IgD-negative memory B cell (primary cell): ENCODE data around the gene RGS12. TPM values are rescaled to one million over a fixed set of nuclear protein-coding genes. Genes with fewer than 3 reads are reported as not detected.

ENCODE experiments used
- H3K27ac Mint-ChIP-seq, 3 donors: one replicate each; pipeline ENCODE4 v1.8.0; 2020 to 2022; ENCODE audit warnings: mild to moderate bottlenecking in 3 of 3, mixed read lengths in 3 of 3, moderate library complexity in 1 of 3
- H3K27me3 Mint-ChIP-seq: one replicate; pipeline ENCODE4 v1.8.0; 2021; ENCODE audit warnings: mixed read lengths
- H3K36me3 Mint-ChIP-seq: one replicate; pipeline ENCODE4 v1.8.0; 2020; ENCODE audit warnings: mild to moderate bottlenecking, mixed read lengths
- H3K4me1 Mint-ChIP-seq, 3 donors: one replicate each; pipeline ENCODE4 v1.8.0; 2020 to 2022; ENCODE audit warnings: mixed read lengths in 3 of 3, mild to moderate bottlenecking in 1 of 3
- H3K4me3 Mint-ChIP-seq, 4 donors: one replicate each; pipeline ENCODE4 v1.8.0; 2020 to 2022; ENCODE audit warnings: mild to moderate bottlenecking in 4 of 4, mixed read lengths in 4 of 4, moderate library complexity in 3 of 4
- H3K9me3 Mint-ChIP-seq, 3 donors: one replicate each; pipeline ENCODE4 v1.8.0; 2020 to 2021; ENCODE audit warnings: mixed read lengths in 3 of 3, mild to moderate bottlenecking in 1 of 3
- polyA plus RNA-seq: library from polyadenylated mRNA; unstranded; fragments of 300-500 nt; fragmentation: Illumina TruSeq; gene quantifications from one replicate; pipeline ENCODE4 v1.2.3, GENCODE V29; 2021

RGS12 gene
- polyA plus RNA-seq, 1 donor from 2014 or later, result 0.81 TPM

DNA sequence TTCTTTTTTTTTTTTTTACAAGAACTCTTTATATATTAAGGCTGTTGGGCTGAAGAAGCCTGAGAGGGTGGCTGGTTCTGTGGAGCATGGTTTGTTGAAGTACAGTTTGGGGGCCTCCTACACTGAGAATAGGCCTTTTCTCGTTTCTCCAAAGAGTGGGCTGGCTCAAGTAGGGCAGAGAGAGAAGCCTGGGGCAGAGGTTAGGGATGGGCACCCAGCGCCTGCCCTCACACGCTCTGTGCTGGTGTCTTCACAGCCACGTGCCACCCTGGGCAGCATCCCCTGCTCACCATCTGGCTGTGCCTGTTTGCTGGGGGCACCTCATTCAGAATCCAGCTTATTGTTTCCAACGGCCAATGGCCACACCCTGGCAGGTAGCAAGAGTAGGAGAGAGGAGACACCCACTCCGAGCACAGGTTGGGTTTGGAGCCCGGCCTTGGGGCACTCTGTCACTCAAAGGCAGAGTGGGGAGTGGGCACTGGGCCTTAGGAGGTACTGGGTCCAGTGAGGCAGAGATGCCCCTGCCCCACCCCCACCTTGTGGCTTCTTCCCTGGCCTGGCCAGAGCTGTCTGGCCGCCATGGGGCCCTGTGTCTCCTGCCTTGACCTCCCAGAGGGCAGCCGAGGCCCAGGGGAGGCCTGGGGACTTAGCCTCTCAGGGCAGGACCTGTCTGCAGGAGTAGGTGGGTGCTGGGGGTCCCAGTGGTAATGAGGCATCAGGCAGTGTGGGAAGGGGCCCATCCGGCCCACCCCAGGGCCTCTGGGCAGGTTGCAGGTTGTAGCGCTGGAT lies 40.9 kb upstream of the RGS12 start:
- H3K36me3 Mint-ChIP-seq, result peaks cover 4% of the 10 kb centered on the region
- no peaks in the 10 kb centered on the region for H3K9me3 Mint-ChIP-seq
- H3K27me3 Mint-ChIP-seq, result no peaks in the 10 kb centered on the region
- H3K27ac Mint-ChIP-seq, result no peak overlapping the region
- H3K4me3 Mint-ChIP-seq, result no peak overlapping the region
- H3K4me1 Mint-ChIP-seq, result peaks cover 0 to 3% (median 3%) of the 10 kb centered on the region in 3 donors

DNA sequence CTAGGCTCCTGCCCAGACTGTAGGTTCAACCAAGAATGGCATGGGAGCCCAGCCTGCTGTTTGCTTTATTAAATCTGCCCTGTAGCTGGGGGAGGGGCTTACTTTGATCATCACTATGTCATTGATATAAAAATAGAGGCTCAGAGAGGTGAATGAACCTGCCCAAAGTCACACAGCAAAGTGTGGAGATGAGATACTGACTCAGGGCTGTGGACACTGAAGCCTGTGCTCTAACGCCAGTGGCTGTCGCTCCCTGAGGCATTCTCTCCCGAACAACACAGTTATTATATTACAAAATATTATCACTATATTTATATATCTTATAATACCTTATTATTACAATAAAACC lies 40.4 kb upstream of the RGS12 start:
- no peaks in the 10 kb centered on the region for H3K27me3 Mint-ChIP-seq
- no peak overlapping the region for H3K4me3 Mint-ChIP-seq
- H3K9me3 Mint-ChIP-seq, result no peaks in the 10 kb centered on the region
- no peak overlapping the region for H3K27ac Mint-ChIP-seq
- peaks cover 4% of the 10 kb centered on the region for H3K36me3 Mint-ChIP-seq
- peaks cover 5 to 8% (median 7%) of the 10 kb centered on the region in 3 donors for H3K4me1 Mint-ChIP-seq

DNA sequence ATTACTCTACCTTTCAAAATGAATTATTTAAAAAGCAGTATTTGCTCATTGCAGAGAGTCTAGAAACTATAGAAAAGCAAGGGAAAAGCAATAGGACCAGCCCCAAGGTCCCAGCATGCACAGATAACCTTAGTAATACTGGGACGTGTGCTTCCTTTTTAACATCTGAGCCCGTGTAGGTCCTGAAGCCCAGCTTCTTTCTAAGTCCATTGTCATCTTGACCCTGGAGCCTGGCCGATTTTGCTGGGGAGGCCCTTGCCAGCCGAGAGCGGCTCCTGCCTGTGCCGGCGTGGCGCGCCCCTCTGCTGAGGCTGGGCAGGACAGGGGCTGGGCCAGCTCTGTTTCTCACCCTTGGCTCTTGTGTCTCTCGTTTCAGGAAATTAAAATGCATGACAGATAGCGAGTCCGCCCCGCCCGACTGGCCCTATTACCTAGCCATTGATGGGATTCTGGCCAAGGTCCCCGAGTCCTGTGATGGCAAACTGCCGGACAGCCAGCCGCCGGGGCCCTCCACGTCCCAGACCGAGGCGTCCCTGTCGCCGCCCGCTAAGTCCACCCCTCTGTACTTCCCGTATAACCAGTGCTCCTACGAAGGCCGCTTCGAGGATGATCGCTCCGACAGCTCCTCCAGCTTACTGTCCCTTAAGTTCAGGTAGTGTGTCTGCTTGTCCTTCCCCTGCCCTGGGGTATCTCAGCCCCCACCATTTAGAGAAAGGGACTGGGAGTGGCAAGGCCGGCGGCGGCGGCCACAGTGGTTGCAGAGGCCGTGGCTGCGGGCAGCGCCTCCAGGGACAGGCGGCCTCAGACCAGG lies 39.8 kb upstream of the RGS12 start:
- peaks cover 11 to 14% (median 12%) of the 10 kb centered on the region in 3 donors for H3K4me1 Mint-ChIP-seq
- H3K4me3 Mint-ChIP-seq, result no peak overlapping the region
- H3K36me3 Mint-ChIP-seq, result peaks cover 4% of the 10 kb centered on the region
- no peak overlapping the region for H3K27ac Mint-ChIP-seq
- H3K9me3 Mint-ChIP-seq, result no peaks in the 10 kb centered on the region
- H3K27me3 Mint-ChIP-seq, result no peaks in the 10 kb centered on the region

DNA sequence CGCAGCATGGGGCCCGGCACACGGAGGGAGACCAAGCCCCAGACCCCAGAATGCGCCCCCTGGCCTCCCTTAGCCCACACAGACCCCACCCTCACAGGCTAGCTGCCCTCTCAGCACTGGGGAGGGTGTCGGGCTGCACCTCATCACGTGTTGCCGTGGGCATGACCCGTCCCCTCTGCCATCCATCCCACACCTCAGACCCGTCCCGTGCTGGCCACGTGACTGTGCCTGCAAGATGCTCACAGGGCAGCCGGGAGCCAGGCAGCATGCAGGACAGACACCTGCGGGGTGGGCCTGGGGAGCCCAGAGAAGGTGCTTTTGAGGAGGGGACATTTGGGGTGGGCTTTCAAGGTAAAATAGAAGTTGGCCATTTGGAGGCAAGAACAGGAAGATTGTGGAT lies 39.0 kb upstream of the RGS12 start:
- Mint-ChIP-seq H3K9me3 (no peaks in the 10 kb centered on the region), H3K4me1 (peaks cover 17 to 20% (median 17%) of the 10 kb centered on the region in 3 donors), H3K27ac (no peak overlapping the region), H3K4me3 (no peak overlapping the region), H3K36me3 (peaks cover 4% of the 10 kb centered on the region), H3K27me3 (no peaks in the 10 kb centered on the region)

DNA sequence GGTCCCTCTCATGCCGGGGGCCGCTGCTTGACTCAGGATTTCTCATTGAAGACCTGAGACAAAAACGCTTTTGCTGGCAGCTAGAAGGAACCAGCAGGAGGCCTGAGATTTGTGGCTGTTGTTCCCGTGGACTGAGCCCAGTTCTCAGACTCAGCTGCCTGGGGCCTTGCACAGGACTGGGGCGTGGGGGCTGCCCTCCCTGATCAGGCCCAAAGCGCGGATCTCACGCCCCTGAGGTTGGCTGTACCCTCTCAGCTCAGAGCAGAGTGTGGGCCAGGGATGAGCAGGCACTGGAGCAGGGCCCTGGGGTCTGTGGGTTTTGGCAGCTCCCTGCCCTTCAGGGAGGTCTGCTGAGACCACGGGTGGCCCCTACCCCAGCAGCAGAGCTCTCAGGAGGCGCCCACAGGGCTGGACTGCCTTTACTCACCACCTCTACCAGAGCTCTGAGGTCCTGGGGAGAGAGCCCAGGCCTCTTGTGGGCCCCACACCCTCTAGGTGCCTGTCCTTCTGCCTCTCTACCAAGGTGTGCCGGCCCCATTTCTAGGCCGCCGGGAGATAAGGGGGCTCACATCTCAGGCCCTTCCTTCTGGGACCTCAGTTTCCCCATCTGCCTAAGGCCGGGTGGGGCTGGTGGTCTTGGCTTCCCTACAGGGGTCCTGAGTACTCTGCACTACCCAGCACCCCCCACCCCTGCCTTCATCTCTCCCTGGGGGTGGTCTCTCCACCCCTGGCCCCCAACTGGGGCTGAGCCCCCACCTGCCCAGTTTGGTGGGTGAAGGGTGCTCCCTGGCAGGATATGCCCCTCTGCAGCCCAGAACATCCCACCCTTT lies 38.3 kb upstream of the RGS12 start:
- Mint-ChIP-seq H3K4me3 (no peak overlapping the region), H3K4me1 (peaks cover 17 to 20% (median 17%) of the 10 kb centered on the region in 3 donors), H3K27me3 (no peaks in the 10 kb centered on the region), H3K36me3 (peaks cover 4% of the 10 kb centered on the region), H3K9me3 (no peaks in the 10 kb centered on the region), H3K27ac (no peak overlapping the region)

DNA sequence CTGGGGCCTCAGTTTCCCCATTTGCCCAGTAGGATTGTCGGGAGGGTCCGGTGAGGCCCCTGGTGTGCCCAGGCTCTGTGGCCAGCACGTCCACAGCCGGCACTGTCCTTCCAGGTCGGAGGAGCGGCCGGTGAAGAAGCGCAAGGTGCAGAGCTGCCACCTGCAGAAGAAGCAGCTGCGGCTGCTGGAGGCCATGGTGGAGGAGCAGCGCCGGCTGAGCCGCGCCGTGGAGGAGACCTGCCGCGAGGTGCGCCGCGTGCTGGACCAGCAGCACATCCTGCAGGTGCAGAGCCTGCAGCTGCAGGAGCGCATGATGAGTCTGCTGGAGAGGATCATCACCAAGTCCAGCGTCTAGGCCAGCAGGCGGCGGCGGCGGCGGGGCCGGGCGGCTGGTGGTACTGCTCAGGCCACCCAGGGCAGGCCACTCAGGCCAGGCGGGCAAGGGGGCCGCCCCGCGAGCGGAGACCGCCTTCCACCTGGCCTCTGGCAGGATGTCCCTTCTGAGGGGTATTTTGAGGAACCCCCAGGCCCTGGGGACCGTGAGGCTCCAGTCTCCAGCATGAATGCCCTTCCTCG lies 37.1 kb upstream of the RGS12 start:
- H3K36me3 Mint-ChIP-seq, result peaks cover 4% of the 10 kb centered on the region
- H3K27ac Mint-ChIP-seq, result no peak overlapping the region
- H3K4me3 Mint-ChIP-seq, result no peak overlapping the region
- H3K9me3 Mint-ChIP-seq, result no peaks in the 10 kb centered on the region
- H3K4me1 Mint-ChIP-seq, result peaks cover 17 to 20% (median 17%) of the 10 kb centered on the region in 3 donors
- no peaks in the 10 kb centered on the region for H3K27me3 Mint-ChIP-seq

DNA sequence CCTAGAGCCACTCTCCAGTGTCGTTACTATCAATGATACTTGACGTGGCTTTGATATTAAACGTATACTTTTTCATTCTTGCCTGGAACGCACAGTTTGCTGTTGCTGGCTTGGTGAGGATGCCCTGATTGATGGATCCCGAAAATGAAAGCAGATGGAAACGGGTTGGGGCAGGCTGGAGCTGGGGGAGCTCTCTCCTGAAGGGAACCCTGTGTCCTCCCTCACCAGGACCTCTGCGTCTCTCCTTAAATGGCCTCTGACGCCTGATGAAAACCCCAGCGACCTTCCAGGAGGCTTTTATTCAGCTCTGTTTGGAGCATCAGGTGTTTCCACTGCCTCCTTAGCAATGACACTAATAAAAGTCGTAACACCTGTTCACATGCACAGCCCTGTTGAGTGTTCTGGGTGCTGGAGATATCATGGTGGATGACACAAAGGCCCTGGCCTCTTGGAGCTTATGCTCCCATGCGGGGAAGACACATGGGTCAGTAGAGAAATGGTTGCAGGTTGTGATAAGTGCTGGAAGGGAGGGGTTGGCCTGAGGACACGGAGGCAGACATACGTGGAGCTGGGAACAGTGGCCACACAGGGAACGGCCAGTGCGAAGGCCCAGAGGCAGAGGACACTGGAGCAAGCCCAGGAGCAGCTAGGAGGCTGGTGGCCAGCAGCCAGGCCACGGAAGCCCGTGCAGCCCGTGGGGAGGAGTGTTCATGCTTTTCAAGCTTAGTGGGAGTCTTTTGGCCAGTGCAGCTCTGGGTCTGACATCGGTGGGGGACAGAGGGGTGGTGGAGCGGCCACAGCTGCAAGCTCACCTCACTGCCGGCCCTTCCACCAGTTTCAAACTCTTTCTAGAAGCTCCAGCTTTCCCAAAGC lies 36.4 kb upstream of the RGS12 start:
- Mint-ChIP-seq H3K36me3 (peaks cover 4% of the 10 kb centered on the region), H3K9me3 (no peaks in the 10 kb centered on the region), H3K4me1 (peaks cover 17 to 20% (median 17%) of the 10 kb centered on the region in 3 donors), H3K4me3 (peak overlapping the region in 1 of 4 donors; percentile 77), H3K27ac (no peak overlapping the region), H3K27me3 (no peaks in the 10 kb centered on the region)

DNA sequence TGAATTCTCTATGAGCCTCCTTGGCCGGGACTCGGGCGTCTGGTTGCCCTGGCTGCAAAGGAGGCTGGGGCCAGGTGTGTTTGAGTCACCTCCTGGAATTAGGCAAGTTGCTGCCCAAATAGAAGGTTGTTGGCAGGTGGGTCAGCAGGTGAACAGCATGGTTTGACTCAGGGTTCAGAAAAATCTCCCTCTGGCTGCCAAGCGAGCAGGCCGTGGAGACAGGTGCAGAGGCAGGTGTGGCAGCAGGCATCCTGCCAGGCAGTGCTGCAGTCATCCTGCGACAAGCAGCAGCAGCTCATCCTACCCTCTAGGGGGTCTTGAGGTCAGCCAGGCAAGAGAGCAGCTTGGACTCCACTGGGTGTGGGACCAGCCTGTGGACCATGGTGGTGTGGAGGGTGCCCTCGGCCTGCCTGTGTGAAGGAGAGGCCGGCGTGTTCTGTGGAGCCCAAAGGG lies 35.7 kb upstream of the RGS12 start:
- Mint-ChIP-seq H3K9me3 (no peaks in the 10 kb centered on the region), H3K36me3 (peaks cover 4% of the 10 kb centered on the region), H3K27ac (peak overlapping the region in 2 of 3 donors; percentile 23 to 88), H3K4me3 (peak overlapping the region in 2 of 4 donors; percentile 59 to 91), H3K4me1 (peaks cover 17 to 20% (median 17%) of the 10 kb centered on the region in 3 donors), H3K27me3 (no peaks in the 10 kb centered on the region)

DNA sequence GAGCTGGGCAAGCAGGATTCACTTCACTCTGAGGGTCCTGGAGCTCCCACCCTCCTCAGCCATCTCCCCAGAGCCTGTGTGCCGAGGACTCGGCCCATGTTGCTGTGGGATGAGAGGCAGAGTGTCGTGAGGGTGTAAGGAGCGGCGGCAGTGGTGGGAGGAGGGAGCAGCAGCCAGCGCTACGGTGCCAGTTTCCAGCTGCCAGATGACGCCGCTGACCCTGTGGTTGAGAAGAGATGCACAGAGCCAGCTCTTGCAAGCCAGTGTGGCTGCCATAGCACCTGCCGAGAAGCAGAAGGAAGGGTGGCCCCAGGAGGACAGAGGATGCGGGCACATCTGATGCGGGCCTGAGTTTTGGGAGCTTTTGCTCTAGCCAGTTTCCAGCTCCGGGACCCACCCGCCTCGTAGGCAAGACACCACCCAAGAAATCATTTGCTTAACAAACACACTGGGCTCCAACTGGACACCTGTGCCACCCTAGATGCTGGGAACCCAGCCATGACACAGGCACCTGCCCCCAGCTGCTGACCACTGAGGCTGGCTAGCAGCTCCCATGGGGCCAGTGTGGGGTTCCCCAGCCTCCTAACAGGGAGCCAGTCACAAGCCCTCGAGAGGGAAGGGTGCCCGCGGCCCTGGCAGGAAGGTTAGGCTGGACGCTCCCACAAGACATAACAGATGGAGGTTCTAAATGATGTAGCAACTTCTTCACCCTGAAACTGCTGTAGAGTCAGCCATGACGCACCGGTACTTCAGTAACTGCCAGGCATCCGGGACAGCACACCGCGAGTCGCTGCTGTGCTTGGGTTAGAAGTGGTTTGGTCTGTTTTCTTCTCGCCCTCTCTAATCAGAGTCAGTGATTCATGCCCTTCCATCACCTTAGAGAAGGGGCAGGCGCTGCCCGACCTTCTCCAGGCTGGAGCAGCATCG lies 35.0 kb upstream of the RGS12 start:
- peak overlapping the region; percentile 24 to 91 (median 73) for H3K4me3 Mint-ChIP-seq
- H3K27ac Mint-ChIP-seq, result peak overlapping the region; percentile 23 to 88 (median 62)
- H3K36me3 Mint-ChIP-seq, result peaks cover 4% of the 10 kb centered on the region
- H3K9me3 Mint-ChIP-seq, result no peaks in the 10 kb centered on the region
- peaks cover 17 to 20% (median 18%) of the 10 kb centered on the region in 3 donors for H3K4me1 Mint-ChIP-seq
- peaks cover 2% of the 10 kb centered on the region for H3K27me3 Mint-ChIP-seq

DNA sequence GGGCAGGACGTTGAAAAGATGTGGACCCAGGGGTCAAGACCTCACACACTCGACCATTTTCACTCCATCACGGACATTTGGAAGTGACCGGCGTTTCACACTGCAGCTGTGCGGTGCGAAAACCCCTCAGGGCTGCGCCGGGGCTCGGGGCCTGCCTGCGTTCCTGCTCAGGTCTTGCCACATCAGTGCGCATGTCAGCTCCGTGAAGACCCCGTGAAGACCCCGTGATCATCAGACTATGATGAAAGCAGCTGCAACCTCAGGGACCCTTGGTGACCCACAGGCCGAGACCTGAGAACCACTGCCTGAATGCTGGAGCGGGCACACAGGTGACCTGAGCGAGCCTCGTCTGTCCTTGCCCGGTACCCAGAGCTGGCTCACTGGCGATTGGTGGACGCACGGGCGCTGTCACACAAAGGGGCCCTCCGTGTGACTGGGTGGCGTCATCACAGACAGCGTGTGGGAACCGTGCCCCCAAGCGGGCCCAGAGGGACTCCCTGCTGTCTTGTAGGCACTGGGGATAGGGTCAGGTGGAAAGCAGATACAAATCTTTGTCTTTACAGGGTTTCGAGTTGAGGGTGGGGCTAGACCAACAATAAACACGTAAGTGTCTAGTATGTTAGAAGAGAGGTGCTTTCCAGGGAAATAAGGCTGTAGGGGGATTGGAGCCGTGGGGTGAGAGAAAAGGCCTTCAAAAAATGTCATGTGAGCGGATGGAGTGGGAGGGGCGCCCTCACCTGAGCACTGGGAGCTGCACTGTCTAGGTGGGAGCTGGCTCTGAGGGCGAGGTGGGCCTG lies 31.2 kb upstream of the RGS12 start:
- Mint-ChIP-seq H3K9me3 (no peaks in the 10 kb centered on the region), H3K27ac (peak overlapping the region in 1 of 3 donors; percentile 8), H3K27me3 (peaks cover 2% of the 10 kb centered on the region), H3K4me1 (peaks cover 16 to 17% (median 17%) of the 10 kb centered on the region in 3 donors), H3K4me3 (no peak overlapping the region), H3K36me3 (peaks cover 1% of the 10 kb centered on the region)

DNA sequence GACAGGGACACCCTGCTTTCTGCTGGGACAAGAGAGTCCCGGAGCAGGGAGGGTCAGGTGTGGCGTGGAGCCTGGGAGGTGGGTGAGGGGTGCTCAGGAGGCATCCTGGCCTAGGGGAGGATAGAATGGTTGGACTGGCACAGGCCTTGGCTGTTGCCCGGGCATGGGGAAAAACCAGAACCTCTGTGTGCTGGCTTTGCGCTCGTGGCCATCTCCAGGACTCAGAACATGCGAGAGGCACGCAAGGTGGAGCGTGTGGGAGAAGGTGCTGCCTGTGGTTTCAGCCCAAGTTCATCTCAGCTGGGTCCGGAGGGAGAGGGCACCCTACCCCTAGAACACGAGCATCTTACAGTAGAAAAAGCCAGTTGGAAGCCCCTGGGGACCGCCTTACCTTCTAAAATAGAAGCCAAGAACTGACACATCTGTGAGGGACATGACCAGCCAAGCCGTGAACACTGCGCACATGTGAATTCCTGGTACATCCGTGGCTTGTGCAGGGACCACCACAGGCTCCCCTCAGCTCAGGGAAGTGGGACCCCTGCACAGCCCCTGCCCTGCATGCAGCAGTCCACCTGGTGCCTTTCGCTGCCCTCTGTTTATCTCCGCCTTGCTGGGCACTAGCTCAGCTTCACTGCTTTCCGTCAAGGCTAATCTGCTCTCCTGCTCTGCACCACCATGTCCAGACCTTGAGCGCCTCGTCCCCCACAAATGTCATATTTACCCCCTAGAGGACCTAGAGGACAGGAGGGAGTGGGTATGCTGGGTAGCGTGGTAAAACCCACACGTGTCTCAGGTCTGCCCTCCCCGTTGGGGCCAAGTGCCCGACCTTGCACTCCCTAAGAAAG lies 30.4 kb upstream of the RGS12 start:
- no peaks in the 10 kb centered on the region for H3K36me3 Mint-ChIP-seq
- no peaks in the 10 kb centered on the region for H3K9me3 Mint-ChIP-seq
- H3K27ac Mint-ChIP-seq, result peak overlapping the region in 1 of 3 donors; percentile 8
- peaks cover 2% of the 10 kb centered on the region for H3K27me3 Mint-ChIP-seq
- H3K4me1 Mint-ChIP-seq, result peaks cover 11 to 12% (median 11%) of the 10 kb centered on the region in 3 donors
- H3K4me3 Mint-ChIP-seq, result peak overlapping the region in 1 of 4 donors; percentile 58
